Measurements from ENCODE around the gene FITM1. TPM values are rescaled to one million over a fixed set of nuclear protein-coding genes. Genes with fewer than 3 reads are reported as not detected.

Gene FITM1
- polyA plus RNA-seq, 2 of the 4 experiments (the other 2 are of a cell fraction), result 0.06 TPM; not detected in 1

DNA sequence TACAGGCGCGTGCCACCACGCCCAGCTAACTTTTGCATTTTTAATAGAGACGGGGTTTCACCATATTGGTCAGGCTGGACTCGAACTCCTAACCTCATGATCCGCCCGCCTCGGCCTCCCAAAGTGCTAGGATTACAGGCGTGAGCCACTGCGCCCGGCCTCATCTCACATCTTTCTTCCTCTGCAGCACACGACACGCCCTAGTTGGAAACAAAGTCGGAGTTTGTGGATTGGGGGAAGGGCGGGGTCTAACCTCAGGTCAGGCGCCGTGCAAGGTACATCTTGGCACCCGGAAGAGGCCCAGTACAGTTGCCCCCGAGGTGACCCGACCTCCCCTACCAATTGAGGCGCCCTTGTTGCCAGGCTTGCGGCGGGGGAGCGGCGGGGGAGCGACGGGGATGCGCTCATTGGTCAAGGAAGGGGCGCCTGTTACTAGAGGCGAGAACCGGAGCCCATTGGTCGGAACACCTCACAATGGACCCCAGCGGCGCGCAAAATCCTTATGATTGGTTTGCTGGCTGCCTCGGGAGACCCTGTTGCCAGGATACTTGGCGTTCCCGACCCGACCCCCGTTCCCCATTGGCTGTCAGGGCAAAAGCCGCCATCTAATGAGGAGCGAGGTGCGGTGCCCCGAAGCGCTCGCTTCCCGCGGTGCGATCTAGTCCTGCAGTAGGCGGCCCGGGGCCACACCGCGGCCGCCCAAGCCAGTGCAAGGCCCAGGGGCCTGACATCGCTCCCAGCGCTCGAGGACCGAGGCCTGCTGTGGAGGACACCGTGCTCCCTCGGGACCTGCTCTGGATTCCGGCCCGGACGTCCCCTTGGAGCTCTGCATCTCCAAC is 41.2 kb downstream of the FITM1 start, which contains the start of gene REC8:
REC8 (plus strand) TSS at position 659 of the 839 bp plus-strand sequence. CDS start 473 bp downstream, outside the sequence.
- no peak for DNase-seq (ENCODE audit: low read depth in 1 of 2, low spot score in 1 of 2)
- 95% methylated on average over 50 of the region's 63 CpGs for WGBS (ENCODE audit: missing lambda C conversion rate)
- no peak within 1 kb of the TSS for H3K4me2 ChIP-seq
- TF ChIP-seq EHF (CRISPR knock-in tag; IDR thresholded peaks at IDR 0.05) (no peak), RFX5 (IDR thresholded peaks at IDR 0.05) (no peak), EP300 (IDR thresholded peaks at IDR 0.05) (no peak), JUNB (IDR thresholded peaks at IDR 0.05) (no peak), HDAC2 (IDR thresholded peaks at IDR 0.05) (no peak), HOXA7 (CRISPR knock-in tag; IDR thresholded peaks at IDR 0.05) (no peak), CTCF (IDR thresholded peaks at IDR 0.05) (no peak), CHD2 (IDR thresholded peaks at IDR 0.05; ENCODE audit: low read length, partially characterized antibody) (no peak), CEBPB (IDR thresholded peaks at IDR 0.05) (no peak), NFE2L2 (conservative IDR thresholded peaks at IDR 0.05; ENCODE audit: low read length) (no peak), CBX8 (IDR thresholded peaks at IDR 0.05) (no peak), FOSL2 (IDR thresholded peaks at IDR 0.05) (no peak), FOSL2 (CRISPR knock-in tag; IDR thresholded peaks at IDR 0.05) (no peak), MAZ (IDR thresholded peaks at IDR 0.05; ENCODE audit: borderline replicate concordance, low read depth, low read length) (no peak), NPAS2 (CRISPR knock-in tag; IDR thresholded peaks at IDR 0.05; ENCODE audit: borderline replicate concordance) (no peak), POLR2A (IDR thresholded peaks at IDR 0.05; ENCODE audit: low read length) (no peak), HOXB13 (CRISPR knock-in tag; IDR thresholded peaks at IDR 0.05; ENCODE audit: low read depth) (no peak), POLR2AphosphoS2 (conservative IDR thresholded peaks at IDR 0.05; ENCODE audit: low read length) (no peak), CHD4 (IDR thresholded peaks at IDR 0.05; ENCODE audit: borderline replicate concordance) (no peak)
- TF ChIP-seq, protein P1, sequence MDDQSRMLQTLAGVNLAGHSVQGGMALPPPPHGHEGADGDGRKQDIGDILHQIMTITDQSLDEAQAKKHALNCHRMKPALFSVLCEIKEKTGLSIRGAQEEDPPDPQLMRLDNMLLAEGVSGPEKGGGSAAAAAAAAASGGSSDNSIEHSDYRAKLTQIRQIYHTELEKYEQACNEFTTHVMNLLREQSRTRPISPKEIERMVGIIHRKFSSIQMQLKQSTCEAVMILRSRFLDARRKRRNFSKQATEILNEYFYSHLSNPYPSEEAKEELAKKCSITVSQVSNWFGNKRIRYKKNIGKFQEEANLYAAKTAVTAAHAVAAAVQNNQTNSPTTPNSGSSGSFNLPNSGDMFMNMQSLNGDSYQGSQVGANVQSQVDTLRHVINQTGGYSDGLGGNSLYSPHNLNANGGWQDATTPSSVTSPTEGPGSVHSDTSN (IDR thresholded peaks at IDR 0.05), result no peak
- TF ChIP-seq, protein P2, sequence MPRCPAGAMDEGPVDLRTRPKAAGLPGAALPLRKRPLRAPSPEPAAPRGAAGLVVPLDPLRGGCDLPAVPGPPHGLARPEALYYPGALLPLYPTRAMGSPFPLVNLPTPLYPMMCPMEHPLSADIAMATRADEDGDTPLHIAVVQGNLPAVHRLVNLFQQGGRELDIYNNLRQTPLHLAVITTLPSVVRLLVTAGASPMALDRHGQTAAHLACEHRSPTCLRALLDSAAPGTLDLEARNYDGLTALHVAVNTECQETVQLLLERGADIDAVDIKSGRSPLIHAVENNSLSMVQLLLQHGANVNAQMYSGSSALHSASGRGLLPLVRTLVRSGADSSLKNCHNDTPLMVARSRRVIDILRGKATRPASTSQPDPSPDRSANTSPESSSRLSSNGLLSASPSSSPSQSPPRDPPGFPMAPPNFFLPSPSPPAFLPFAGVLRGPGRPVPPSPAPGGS (IDR thresholded peaks at IDR 0.05), result no peak
- ChIA-PET POLR2A (interaction anchor here (1.2 to 1.6 kb wide), 2 partner anchors 11 to 17 kb away, joined by 4 read pairs; partner anchors contain the start of genes IPO4 and IRF9), CTCF (interaction anchor here (1.0 to 3.6 kb wide), 5 partner anchors 8 to 14 kb away, joined by 4 to 14 read pairs (median 5); partner anchors contain the start of gene IRF9)
- H3K9me3 ChIP-seq, result no peaks in the 10 kb centered on the region
- no peak within 1 kb of the TSS for H3K27ac ChIP-seq
- no peak for ATAC-seq
- FAIRE-seq, result no peak
- no peaks in the 10 kb centered on the region for H3K4me1 ChIP-seq
- no peak within 1 kb of the TSS for H3K4me3 ChIP-seq

DNA sequence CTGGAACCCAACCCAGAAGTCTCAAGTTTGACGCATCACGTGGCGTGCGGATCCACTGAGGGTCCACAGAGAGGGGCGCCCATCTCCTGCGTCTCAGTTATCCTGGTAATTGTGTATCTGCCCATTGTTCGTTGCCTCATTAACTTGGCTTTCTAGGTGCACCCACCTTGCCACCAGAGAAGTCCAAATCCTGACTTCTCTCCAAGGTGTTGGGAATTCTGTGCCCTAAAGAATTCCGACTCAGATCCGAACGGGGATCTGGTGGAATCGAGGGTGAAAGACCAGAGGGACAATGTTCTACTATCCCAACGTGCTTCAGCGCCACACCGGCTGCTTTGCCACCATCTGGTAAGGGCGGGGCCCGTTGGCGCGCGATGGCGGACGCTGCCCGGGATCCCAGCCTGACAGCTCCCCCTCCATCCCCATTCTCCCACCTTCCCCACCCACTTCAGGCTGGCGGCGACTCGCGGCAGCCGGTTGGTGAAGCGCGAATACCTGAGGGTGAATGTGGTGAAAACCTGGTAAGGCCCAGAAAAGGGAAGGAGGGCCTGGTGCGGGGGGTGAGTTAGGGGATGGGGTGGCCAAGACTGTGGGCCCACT is 41.9 kb downstream of the FITM1 start:
- no peaks in the 10 kb centered on the region for H3K9me3 ChIP-seq
- 93% methylated on average over 30 of the region's 30 CpGs for WGBS (ENCODE audit: missing lambda C conversion rate)
- CTCF ChIA-PET, result interaction anchor here (1.0 to 3.6 kb wide), 4 partner anchors 8 to 13 kb away, joined by 3 to 14 read pairs (median 8); partner anchors contain the start of gene IRF9
- ATAC-seq, result no peak; a peak in 1 of 6 replicates
- H3K4me3 ChIP-seq, result no peak overlapping the region
- H3K27ac ChIP-seq, result no peak overlapping the region
- TF ChIP-seq RAD21 (conservative IDR thresholded peaks at IDR 0.05 in 1 of 2, IDR thresholded peaks at IDR 0.05 in 1 of 2), result no peak
- no peak for TF ChIP-seq ATOH8 (CRISPR knock-in tag; IDR thresholded peaks at IDR 0.05; ENCODE audit: low read depth)
- no peak for TF ChIP-seq CBX8 (IDR thresholded peaks at IDR 0.05)
- TF ChIP-seq EP300 (IDR thresholded peaks at IDR 0.05), result no peak
- TF ChIP-seq RNF2 (IDR thresholded peaks at IDR 0.05; ENCODE audit: borderline replicate concordance, low read depth), result no peak
- TF ChIP-seq HOXB13 (CRISPR knock-in tag; IDR thresholded peaks at IDR 0.05; ENCODE audit: low read depth), result no peak
- no peak for TF ChIP-seq SREBF2 (IDR thresholded peaks at IDR 0.05)
- no peak for TF ChIP-seq PHF8 (IDR thresholded peaks at IDR 0.05; ENCODE audit: borderline replicate concordance, low read depth)
- TF ChIP-seq, protein P3, sequence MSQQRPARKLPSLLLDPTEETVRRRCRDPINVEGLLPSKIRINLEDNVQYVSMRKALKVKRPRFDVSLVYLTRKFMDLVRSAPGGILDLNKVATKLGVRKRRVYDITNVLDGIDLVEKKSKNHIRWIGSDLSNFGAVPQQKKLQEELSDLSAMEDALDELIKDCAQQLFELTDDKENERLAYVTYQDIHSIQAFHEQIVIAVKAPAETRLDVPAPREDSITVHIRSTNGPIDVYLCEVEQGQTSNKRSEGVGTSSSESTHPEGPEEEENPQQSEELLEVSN (IDR thresholded peaks at IDR 0.05; ENCODE audit: borderline replicate concordance, low read depth), result no peak
- TF ChIP-seq FOSL2 (IDR thresholded peaks at IDR 0.05), result no peak
- TF ChIP-seq FOSL2 (CRISPR knock-in tag; IDR thresholded peaks at IDR 0.05), result no peak
- TF ChIP-seq ZFP36 (IDR thresholded peaks at IDR 0.05; ENCODE audit: borderline replicate concordance, partially characterized antibody), result no peak
- no peak for TF ChIP-seq HOXA7 (CRISPR knock-in tag; IDR thresholded peaks at IDR 0.05)
- POLR2A ChIA-PET, result interaction anchor here (1.6 kb wide), 1 partner anchor 11 kb away, joined by 4 read pairs; the partner anchor contains the start of gene IRF9
- no peak for DNase-seq (ENCODE audit: low read depth in 1 of 2, low spot score in 1 of 2)
- no peak for FAIRE-seq
- H3K4me1 ChIP-seq, result no peaks in the 10 kb centered on the region
- H3K4me2 ChIP-seq, result no peak overlapping the region

Measured in A549 (cell line).